GM21526 (cell line): Measurements from ENCODE around the gene POU3F4.

Source experiments
- ATAC-seq: cut with Tn5 transposase; IDR thresholded peaks from one replicate; pipeline ENCODE4 v1.9.1; 2021; ENCODE audit warnings: moderate library complexity; ENCODE audit not compliant: unreplicated experiment, low FRiP score

Gene POU3F4

DNA sequence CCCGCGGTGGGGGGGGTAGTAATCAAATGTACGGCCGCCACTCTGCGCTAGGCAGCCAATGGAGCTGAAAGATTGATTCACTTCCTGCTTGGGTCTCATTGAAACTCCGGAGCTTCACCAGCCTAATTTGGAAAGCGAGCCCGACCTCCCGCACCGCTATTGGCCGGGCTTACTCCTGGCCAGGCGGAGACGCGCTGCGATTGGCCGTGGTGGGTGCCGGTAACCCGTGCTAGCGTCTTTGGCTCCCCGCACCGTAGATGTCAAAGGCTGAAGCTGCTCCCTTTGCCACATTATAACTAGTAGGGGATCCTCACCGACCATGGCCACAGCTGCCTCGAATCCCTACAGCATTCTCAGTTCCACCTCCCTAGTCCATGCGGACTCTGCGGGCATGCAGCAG lies at the start of gene POU3F4:
POU3F4 (plus strand) TSS at position 285 of the 400 bp plus-strand sequence; CDS start at position 320, 35 bp downstream.
- no peak for ATAC-seq

- ATAC-seq = peak; percentile 93
Observed at GRCh38 chrX:83469551-83469950, 38.5 kb upstream of the POU3F4 start.

DNA sequence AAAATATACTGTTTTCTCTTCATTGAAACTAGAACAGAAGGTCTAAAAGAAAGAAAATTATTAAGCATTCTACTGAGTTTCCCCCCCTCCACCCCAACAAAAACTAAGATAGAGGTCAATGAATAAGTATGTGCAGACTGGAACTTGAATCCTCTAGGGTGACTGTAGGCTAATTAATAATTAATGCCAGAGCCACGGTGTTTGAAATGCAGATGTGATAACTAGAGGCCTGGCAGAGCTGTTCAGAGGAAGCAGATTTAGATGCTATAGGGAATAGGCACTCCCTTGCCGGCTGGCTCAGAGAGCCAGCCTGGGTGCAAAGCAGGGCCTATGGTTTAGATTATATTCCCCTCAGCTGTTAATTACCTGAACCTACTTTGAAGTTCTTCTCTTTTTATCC lies 12.2 kb upstream of the POU3F4 start:
- ATAC-seq = no peak

- ATAC-seq = no peak
Observed at GRCh38 chrX:83501003-83501402, 7.1 kb upstream of the POU3F4 start.

- ATAC-seq = no peak
Observed at GRCh38 chrX:83501530-83501929, 6.6 kb upstream of the POU3F4 start.

GRCh38 chrX:83504721-83505479 lies 3.2 kb upstream of the POU3F4 start:
- ATAC-seq = no peak

- ATAC-seq = no peak
Observed at GRCh38 chrX:83508526-83509253, 600 bp downstream of the POU3F4 start.

- ATAC-seq = no peak
Observed at GRCh38 chrX:83509254-83509801, 1.2 kb downstream of the POU3F4 start.

- ATAC-seq = no peak
Observed at GRCh38 chrX:83510510-83511062, 2.5 kb downstream of the POU3F4 start.

DNA sequence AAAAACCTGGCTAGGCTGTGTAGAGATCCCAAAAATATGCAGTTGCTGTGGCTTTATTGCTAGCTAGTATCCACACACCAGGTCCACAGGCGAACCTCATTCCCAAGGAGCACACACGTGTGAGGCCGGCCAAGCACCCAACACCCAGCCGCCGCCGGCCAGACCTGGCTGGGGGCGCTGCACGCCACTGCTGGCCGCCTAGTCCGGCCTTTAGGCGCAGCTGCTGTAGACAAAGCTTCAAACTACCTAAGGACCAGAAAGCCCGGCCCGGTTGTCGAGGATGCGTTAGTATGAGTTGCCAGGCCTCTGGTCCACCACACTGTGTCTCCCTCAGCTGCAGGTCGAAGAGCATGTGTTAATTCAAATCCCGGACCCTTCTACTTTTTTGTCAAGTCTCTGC lies 3.1 kb downstream of the POU3F4 start:
- no peak for ATAC-seq

DNA sequence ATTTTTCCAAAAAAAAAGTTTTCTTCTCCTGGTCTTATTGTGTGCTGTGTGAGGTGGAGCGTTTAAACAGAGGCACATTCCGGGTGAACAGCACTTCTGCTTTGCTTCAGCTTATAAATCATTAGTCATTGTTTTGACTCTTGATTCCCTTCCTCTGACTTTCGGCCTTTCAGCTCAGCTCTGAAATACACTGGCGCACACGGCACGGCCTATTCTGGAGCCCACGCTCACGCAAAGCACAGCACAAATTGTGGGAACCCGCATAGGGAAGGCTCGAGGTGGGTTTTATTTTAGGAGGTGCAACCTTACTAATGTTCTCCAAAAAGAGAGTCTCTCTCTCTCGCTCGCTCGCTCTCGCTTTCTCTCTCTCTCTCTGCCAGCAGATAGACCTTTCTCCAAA lies 4.0 kb downstream of the POU3F4 start:
- no peak for ATAC-seq

DNA sequence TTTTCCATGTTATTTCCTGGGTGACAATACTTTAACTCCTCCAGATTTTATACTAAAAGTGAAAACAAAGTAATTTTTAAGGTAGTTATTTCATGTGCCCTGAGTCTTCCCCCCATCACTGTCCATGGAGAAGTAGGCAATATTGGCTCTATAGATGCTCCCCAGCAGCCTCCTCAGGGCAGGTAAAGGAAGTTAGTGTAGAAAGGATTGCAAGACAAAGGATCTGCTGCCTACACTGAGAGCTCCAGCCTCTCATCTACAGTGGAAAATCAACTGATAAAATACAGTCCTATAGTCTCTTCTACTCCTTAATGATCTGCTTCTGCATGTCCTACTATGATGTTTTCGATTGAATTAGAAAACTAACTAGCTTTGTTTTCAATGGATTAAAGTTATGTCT lies 8.5 kb downstream of the POU3F4 start:
- no peak for ATAC-seq

DNA sequence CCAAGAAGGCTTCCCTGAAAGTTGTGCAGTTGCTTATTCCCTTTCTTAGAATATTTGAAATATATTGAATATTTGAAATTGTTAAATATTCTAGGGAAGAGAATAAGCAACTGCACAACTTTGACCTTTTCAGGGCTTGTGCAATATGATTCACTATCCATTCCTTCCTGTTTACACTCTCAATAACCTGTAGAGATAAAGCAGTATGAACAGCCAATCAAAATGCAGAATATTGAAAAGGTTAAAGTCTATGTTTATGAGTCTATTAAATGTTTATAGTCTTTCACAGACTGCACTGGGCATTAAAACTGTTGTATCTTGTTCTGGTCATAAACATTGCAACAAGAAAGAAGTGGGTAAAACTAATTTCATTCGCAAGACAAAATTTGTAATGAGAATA lies 13.8 kb downstream of the POU3F4 start:
- no peak for ATAC-seq

DNA sequence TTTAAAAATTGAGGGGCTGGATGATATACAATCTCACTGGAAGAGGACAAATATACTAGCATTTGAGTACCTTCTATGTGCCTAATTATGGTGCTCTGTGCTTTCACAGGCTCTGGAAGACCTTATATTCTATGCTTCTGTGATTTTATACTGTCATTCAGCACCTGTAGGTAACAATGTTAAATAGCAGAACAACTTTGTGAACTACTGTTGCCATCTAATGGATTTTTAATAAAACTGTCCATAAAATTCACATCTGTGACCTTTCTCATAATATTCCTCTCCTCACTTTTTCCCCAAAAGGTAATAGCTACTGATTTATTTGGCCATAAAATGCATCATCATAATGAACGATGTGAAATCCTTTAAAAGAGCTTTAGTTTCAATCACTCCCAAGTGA lies 21.9 kb downstream of the POU3F4 start:
- ATAC-seq = no peak

DNA sequence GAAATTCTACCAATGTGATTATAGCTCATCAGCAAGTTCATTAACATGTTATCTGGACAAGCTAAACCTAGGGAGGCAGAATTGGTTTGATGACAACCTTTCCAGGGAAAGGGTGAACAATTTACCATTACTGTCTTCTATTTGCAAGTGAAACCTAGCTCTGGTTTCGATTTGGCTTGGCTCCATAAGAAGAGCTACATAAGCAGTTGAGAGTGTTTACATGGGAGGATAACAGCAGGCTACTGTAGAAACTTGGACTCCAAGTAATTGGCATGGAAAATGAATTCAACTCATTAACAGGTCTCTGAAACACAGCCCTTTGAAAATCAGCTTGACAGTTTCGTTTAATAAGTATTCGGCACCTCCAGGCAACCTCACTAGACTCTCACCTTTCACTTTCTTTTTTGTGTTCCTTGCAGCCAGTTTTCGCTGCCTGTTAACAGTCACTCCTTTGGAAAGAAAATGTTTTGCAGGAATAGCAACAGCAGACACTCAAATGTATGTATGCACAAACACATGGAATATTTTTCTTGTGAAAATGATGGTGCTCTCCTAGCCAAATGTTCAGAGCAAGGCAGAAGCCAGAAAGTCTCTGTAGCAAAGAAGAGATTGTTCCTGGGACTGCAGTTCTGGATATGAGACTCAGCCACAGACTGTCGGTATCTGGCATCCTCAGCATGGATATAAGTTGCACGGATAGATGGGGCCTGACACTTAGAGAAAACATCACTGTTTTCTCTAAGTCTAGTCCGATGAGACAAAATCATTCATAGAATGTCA lies 27.5 kb downstream of the POU3F4 start:
- ATAC-seq = peak; percentile 84
